Type B pancreatic cell (in vitro differentiated cells): ENCODE data around the gene C12orf57. TPM values are rescaled to one million over a fixed set of nuclear protein-coding genes. Genes with fewer than 3 reads are reported as not detected.

Source experiments
- DNase-seq: peaks from one replicate; pipeline ENCODE4 v3.0.0; 2021; ENCODE audit warnings: mixed read lengths; ENCODE audit not compliant: unreplicated experiment; ENCODE audit errors: extremely low spot score
- H3K27ac Mint-ChIP-seq: 2 replicates; pipeline ENCODE4 v1.8.0; 2021; ENCODE audit warnings: mild to moderate bottlenecking, mixed read lengths
- H3K27me3 Mint-ChIP-seq: 2 replicates; pipeline ENCODE4 v1.8.0; 2021; ENCODE audit warnings: mixed read lengths
- H3K36me3 Mint-ChIP-seq: 2 replicates; pipeline ENCODE4 v1.8.0; 2021; ENCODE audit warnings: mixed read lengths
- H3K4me1 Mint-ChIP-seq: one replicate; pipeline ENCODE4 v1.8.0; 2021; ENCODE audit warnings: mixed read lengths; ENCODE audit not compliant: unreplicated experiment
- H3K4me3 Mint-ChIP-seq: 2 replicates; pipeline ENCODE4 v1.8.0; 2021; ENCODE audit warnings: mild to moderate bottlenecking, mixed read lengths
- H3K9me3 Mint-ChIP-seq: 2 replicates; pipeline ENCODE4 v1.8.0; 2021; ENCODE audit warnings: mixed read lengths
- CTCF ChIP-seq: fragments of 200-600 bp; sonication (generic); conservative IDR thresholded peaks from 2 replicates; pipeline ENCODE4 v1.5.0; 2021; ENCODE audit warnings: antibody characterized with exemption, mild to moderate bottlenecking
- total RNA-seq: library from RNA; stranded (reverse); gene quantifications from 2 replicates; pipeline ENCODE4 v1.2.1, GENCODE V29; 2021; ENCODE audit warnings: low replicate concordance

The C12orf57 gene
- total RNA-seq, 1 donor from 2014 or later: 220 TPM

GRCh38 chr12:6965714-6966113 is 21.9 kb downstream of the C12orf57 start:
- peak overlapping the region; percentile 99 for H3K27ac Mint-ChIP-seq
- H3K36me3 Mint-ChIP-seq: peaks cover 32% of the 10 kb centered on the region
- no peaks in the 10 kb centered on the region for H3K27me3 Mint-ChIP-seq
- H3K4me1 Mint-ChIP-seq: peaks cover 29% of the 10 kb centered on the region
- peak overlapping the region; percentile 95 for H3K4me3 Mint-ChIP-seq
- DNase-seq: no peak
- no peak for TF ChIP-seq CTCF
- no peaks in the 10 kb centered on the region for H3K9me3 Mint-ChIP-seq

GRCh38 chr12:6966351-6966750 is 22.5 kb downstream of the C12orf57 start:
- Mint-ChIP-seq H3K4me1 (peaks cover 32% of the 10 kb centered on the region), H3K9me3 (no peaks in the 10 kb centered on the region), H3K36me3 (peaks cover 35% of the 10 kb centered on the region), H3K27ac (peak overlapping the region; percentile 99), H3K27me3 (no peaks in the 10 kb centered on the region), H3K4me3 (peak overlapping the region; percentile 55)
- no peak for DNase-seq
- TF ChIP-seq CTCF: no peak

GRCh38 chr12:6967651-6968100 is 23.9 kb downstream of the C12orf57 start:
- no peaks in the 10 kb centered on the region for H3K27me3 Mint-ChIP-seq
- DNase-seq: no peak
- H3K9me3 Mint-ChIP-seq: no peaks in the 10 kb centered on the region
- peak overlapping the region; percentile 67 for H3K27ac Mint-ChIP-seq
- H3K4me3 Mint-ChIP-seq: peak overlapping the region; percentile 37
- no peak for TF ChIP-seq CTCF
- peaks cover 23% of the 10 kb centered on the region for H3K4me1 Mint-ChIP-seq
- peaks cover 35% of the 10 kb centered on the region for H3K36me3 Mint-ChIP-seq

- Mint-ChIP-seq H3K9me3 (no peaks in the 10 kb centered on the region), H3K27me3 (no peaks in the 10 kb centered on the region), H3K4me1 (peaks cover 23% of the 10 kb centered on the region), H3K4me3 (peak overlapping the region; percentile 100), H3K36me3 (peaks cover 35% of the 10 kb centered on the region), H3K27ac (peak overlapping the region; percentile 98)
- TF ChIP-seq CTCF: no peak
- DNase-seq: no peak
Observed at GRCh38 chr12:6968426-6968825, 24.6 kb downstream of the C12orf57 start.

GRCh38 chr12:6970096-6970527 is 26.3 kb downstream of the C12orf57 start:
- H3K27me3 Mint-ChIP-seq: no peaks in the 10 kb centered on the region
- no peak for TF ChIP-seq CTCF
- H3K9me3 Mint-ChIP-seq: no peaks in the 10 kb centered on the region
- peak overlapping the region; percentile 100 for H3K4me3 Mint-ChIP-seq
- H3K4me1 Mint-ChIP-seq: peaks cover 20% of the 10 kb centered on the region
- H3K36me3 Mint-ChIP-seq: peaks cover 29% of the 10 kb centered on the region
- peak overlapping the region; percentile 98 for H3K27ac Mint-ChIP-seq
- no peak for DNase-seq

- Mint-ChIP-seq H3K4me1 (peaks cover 7% of the 10 kb centered on the region), H3K27me3 (no peaks in the 10 kb centered on the region), H3K27ac (peak overlapping the region; percentile 44), H3K36me3 (peaks cover 34% of the 10 kb centered on the region), H3K4me3 (no peak overlapping the region), H3K9me3 (no peaks in the 10 kb centered on the region)
- no peak for TF ChIP-seq CTCF
- DNase-seq: no peak
Observed at GRCh38 chr12:6974180-6974579, 30.4 kb downstream of the C12orf57 start.
